ENCODE measurements around the gene P2RX7.
"Not testable (repeated sequence)": the region's sequence is repeated elsewhere in the genome, so short reads cannot be mapped to it uniquely, and the experiment has no call there.

The P2RX7 gene

GRCh38 chr12:121181181-121181580, 48.5 kb downstream of the P2RX7 start:
- no peak for DNase-seq (ENCODE audit: low spot score in 2 of 2)
- H3K9me3 ChIP-seq, result no peaks in the 10 kb centered on the region
- no peaks in the 10 kb centered on the region for H3K4me1 ChIP-seq
- H3K4me3 ChIP-seq, result no peak overlapping the region
- in situ Hi-C loops (cut with MboI; ENCODE audit: low sequenced_read_pairs), result no loop called here
- no peaks in the 10 kb centered on the region for H3K36me3 ChIP-seq (replicated peaks)
- H3K27me3 ChIP-seq (ENCODE audit: low read depth), result no peaks in the 10 kb centered on the region

GRCh38 chr12:121182222-121182893, 49.7 kb downstream of the P2RX7 start:
- Histone ChIP-seq H3K9me3 (no peaks in the 10 kb centered on the region), H3K27me3 (ENCODE audit: low read depth) (no peaks in the 10 kb centered on the region), H3K4me1 (no peaks in the 10 kb centered on the region), H3K4me3 (no peak overlapping the region), H3K36me3 (replicated peaks) (no peaks in the 10 kb centered on the region)
- in situ Hi-C loops (cut with MboI; ENCODE audit: low sequenced_read_pairs), result no loop called here
- no peak for DNase-seq (ENCODE audit: low spot score in 2 of 2)

DNA sequence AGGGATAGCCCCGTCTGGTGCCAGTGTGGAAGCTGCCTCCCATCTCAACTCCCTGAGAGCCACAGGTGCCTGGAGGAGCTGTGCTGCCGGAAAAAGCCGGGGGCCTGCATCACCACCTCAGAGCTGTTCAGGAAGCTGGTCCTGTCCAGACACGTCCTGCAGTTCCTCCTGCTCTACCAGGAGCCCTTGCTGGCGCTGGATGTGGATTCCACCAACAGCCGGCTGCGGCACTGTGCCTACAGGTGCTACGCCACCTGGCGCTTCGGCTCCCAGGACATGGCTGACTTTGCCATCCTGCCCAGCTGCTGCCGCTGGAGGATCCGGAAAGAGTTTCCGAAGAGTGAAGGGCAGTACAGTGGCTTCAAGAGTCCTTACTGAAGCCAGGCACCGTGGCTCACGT, 51.7 kb downstream of the P2RX7 start:
- no peaks in the 10 kb centered on the region for H3K36me3 ChIP-seq (replicated peaks)
- in situ Hi-C loops (cut with MboI; ENCODE audit: low sequenced_read_pairs), result no loop called here
- no peak overlapping the region for H3K4me3 ChIP-seq
- H3K4me1 ChIP-seq, result no peaks in the 10 kb centered on the region
- no peaks in the 10 kb centered on the region for H3K27me3 ChIP-seq (ENCODE audit: low read depth)
- no peaks in the 10 kb centered on the region for H3K9me3 ChIP-seq
- no peak for DNase-seq (ENCODE audit: low spot score in 2 of 2)

- DNase-seq (ENCODE audit: low spot score in 2 of 2), result no peak
- H3K4me3 ChIP-seq, result no peak overlapping the region
- H3K27me3 ChIP-seq (ENCODE audit: low read depth), result no peaks in the 10 kb centered on the region
- no peaks in the 10 kb centered on the region for H3K4me1 ChIP-seq
- in situ Hi-C loops (cut with MboI; ENCODE audit: low sequenced_read_pairs), result no loop called here
- no peaks in the 10 kb centered on the region for H3K9me3 ChIP-seq
- no peaks in the 10 kb centered on the region for H3K36me3 ChIP-seq (replicated peaks)
Observed at GRCh38 chr12:121184984-121185889, 52.6 kb downstream of the P2RX7 start.

- Histone ChIP-seq H3K4me3 (no peak overlapping the region), H3K4me1 (no peaks in the 10 kb centered on the region), H3K36me3 (replicated peaks) (no peaks in the 10 kb centered on the region), H3K27me3 (ENCODE audit: low read depth) (no peaks in the 10 kb centered on the region), H3K9me3 (no peaks in the 10 kb centered on the region)
- in situ Hi-C loops (cut with MboI; ENCODE audit: low sequenced_read_pairs), result no loop called here
- no peak for DNase-seq (ENCODE audit: low spot score in 2 of 2)
Observed at GRCh38 chr12:121186826-121187225, 54.1 kb downstream of the P2RX7 start.

GRCh38 chr12:121187501-121187900, 54.8 kb downstream of the P2RX7 start:
- Histone ChIP-seq H3K4me3 (no peak overlapping the region), H3K36me3 (replicated peaks) (no peaks in the 10 kb centered on the region), H3K9me3 (no peaks in the 10 kb centered on the region), H3K27me3 (ENCODE audit: low read depth) (no peaks in the 10 kb centered on the region), H3K4me1 (no peaks in the 10 kb centered on the region)
- in situ Hi-C loops (cut with MboI; ENCODE audit: low sequenced_read_pairs), result no loop called here
- DNase-seq (ENCODE audit: low spot score in 2 of 2), result no peak

DNA sequence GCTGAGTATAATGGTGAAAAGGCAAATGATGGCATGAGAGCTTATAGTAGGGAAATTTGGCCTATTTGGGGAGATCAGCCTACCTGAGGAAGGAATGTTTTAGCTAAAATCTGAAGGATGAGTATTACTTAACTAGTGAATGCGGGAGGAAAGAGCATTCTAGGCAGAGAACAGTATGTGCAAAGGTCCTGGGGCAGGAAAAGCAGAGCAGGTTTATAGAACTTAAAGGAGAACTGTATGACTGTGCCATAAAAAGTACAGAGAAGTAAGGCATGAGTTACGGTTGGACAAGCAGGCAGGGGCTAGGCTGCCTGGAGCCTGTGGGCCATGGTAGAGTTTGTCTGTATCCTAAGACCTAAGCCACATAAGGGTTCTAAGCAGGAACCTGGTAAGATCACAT, 55.6 kb downstream of the P2RX7 start:
- DNase-seq (ENCODE audit: low spot score in 2 of 2), result no peak
- no peak overlapping the region for H3K4me3 ChIP-seq
- in situ Hi-C loops (cut with MboI; ENCODE audit: low sequenced_read_pairs), result no loop called here

GRCh38 chr12:121189131-121189530, 56.5 kb downstream of the P2RX7 start:
- Histone ChIP-seq H3K36me3 (replicated peaks) (no peaks in the 10 kb centered on the region), H3K9me3 (no peaks in the 10 kb centered on the region), H3K4me1 (no peaks in the 10 kb centered on the region), H3K4me3 (no peak overlapping the region), H3K27me3 (ENCODE audit: low read depth) (no peaks in the 10 kb centered on the region)
- DNase-seq (ENCODE audit: low spot score in 2 of 2), result no peak
- in situ Hi-C loops (cut with MboI; ENCODE audit: low sequenced_read_pairs), result no loop called here

More for the DNA sequence above, 55.6 kb downstream of the P2RX7 start:
- Histone ChIP-seq H3K27me3 (ENCODE audit: low read depth) (no peaks in the 10 kb centered on the region), H3K9me3 (no peaks in the 10 kb centered on the region), H3K36me3 (replicated peaks) (no peaks in the 10 kb centered on the region), H3K4me1 (no peaks in the 10 kb centered on the region)

GRCh38 chr12:121189619-121190155, 57.0 kb downstream of the P2RX7 start:
- H3K27me3 ChIP-seq (ENCODE audit: low read depth), result no peaks in the 10 kb centered on the region
- no peaks in the 10 kb centered on the region for H3K4me1 ChIP-seq
- H3K9me3 ChIP-seq, result no peaks in the 10 kb centered on the region
- no peaks in the 10 kb centered on the region for H3K36me3 ChIP-seq (replicated peaks)
- H3K4me3 ChIP-seq, result no peak overlapping the region
- no peak for DNase-seq (ENCODE audit: low spot score in 2 of 2)
- in situ Hi-C loops (cut with MboI; ENCODE audit: low sequenced_read_pairs), result no loop called here

GRCh38 chr12:121190523-121191031, 57.9 kb downstream of the P2RX7 start:
- Histone ChIP-seq H3K4me3 (no peak overlapping the region), H3K9me3 (no peaks in the 10 kb centered on the region), H3K27me3 (ENCODE audit: low read depth) (no peaks in the 10 kb centered on the region), H3K36me3 (replicated peaks) (no peaks in the 10 kb centered on the region), H3K4me1 (no peaks in the 10 kb centered on the region)
- no peak for DNase-seq (ENCODE audit: low spot score in 2 of 2)
- in situ Hi-C loops (cut with MboI; ENCODE audit: low sequenced_read_pairs), result no loop called here

DNA sequence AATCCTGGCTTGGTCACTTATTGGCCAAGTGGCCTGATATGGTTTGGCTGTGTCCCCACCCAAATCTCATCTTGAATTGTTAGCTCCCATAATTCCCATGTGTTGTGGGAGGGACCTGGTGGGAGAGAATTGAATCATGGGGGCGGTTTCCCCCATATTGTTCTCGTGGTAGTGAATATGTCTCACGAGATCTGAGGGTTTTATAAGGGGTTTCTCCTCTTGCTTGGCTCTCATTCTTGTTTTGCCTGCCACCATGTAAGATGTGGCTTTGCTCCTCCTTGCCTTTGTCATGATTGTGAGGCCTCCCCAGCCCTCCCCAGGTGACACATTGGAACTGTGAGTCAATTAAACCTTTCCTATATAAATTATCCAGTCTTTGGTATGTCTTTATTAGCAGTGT, 58.5 kb downstream of the P2RX7 start:
- Histone ChIP-seq H3K9me3 (no peaks in the 10 kb centered on the region), H3K4me3 (no peak overlapping the region), H3K4me1 (no peaks in the 10 kb centered on the region), H3K36me3 (replicated peaks) (no peaks in the 10 kb centered on the region), H3K27me3 (ENCODE audit: low read depth) (no peaks in the 10 kb centered on the region)
- in situ Hi-C loops (cut with MboI; ENCODE audit: low sequenced_read_pairs), result no loop called here
- DNase-seq (ENCODE audit: low spot score in 2 of 2), result no peak

DNA sequence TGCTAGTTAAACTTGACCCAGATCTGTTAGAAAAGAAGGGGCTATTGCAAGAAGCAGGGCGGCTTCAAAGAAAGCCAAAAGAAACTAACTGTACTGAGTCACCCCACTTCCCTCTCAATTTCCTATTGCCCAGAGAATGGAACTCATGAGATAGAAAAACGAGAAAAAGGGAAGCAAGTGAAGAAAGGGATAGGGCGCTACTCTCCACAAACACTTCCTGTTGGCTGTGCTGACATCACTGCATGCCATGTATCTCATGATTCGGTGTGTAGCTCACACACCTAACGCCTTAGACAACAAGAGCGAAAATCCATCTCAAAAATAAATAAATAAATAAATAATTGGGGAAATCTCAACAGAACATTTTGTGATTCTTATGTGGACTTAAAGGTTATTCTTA, 64.2 kb downstream of the P2RX7 start:
- Histone ChIP-seq H3K9me3 (no peaks in the 10 kb centered on the region), H3K4me3 (no peak overlapping the region), H3K36me3 (replicated peaks) (no peaks in the 10 kb centered on the region), H3K4me1 (no peaks in the 10 kb centered on the region), H3K27me3 (ENCODE audit: low read depth) (peaks cover 7% of the 10 kb centered on the region)
- in situ Hi-C loops (cut with MboI; ENCODE audit: low sequenced_read_pairs), result no loop called here
- DNase-seq (ENCODE audit: low spot score in 2 of 2), result no peak

GRCh38 chr12:121198949-121199348, 66.3 kb downstream of the P2RX7 start:
- H3K4me1 ChIP-seq, result peaks cover 15% of the 10 kb centered on the region
- peaks cover 7% of the 10 kb centered on the region for H3K27me3 ChIP-seq (ENCODE audit: low read depth)
- H3K4me3 ChIP-seq, result no peak overlapping the region
- no peak for DNase-seq (ENCODE audit: low spot score in 2 of 2)
- no peaks in the 10 kb centered on the region for H3K9me3 ChIP-seq
- in situ Hi-C loops (cut with MboI; ENCODE audit: low sequenced_read_pairs), result no loop called here
- no peaks in the 10 kb centered on the region for H3K36me3 ChIP-seq (replicated peaks)

DNA sequence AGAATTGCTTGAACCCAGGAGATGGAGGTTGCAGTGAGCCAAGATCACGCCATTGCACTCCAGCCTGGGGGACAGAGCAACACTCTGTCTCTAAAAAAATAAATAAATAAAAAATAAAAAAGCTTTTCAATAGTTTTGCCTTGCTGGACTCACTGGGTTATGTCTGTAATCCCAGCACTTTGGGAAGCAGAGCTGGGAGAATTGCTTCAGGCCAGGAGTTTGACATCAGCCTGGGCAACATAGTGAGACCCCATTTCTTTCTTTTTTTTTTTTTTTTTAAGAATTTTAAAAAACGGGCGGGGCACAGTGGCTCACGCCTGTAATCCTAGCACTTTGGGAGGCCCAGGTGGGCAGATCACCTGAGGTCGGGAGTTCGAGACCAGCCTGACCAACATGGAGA, 68.5 kb downstream of the P2RX7 start:
- H3K4me1 ChIP-seq, result peaks cover 15% of the 10 kb centered on the region
- H3K4me3 ChIP-seq; DNase-seq (ENCODE audit: low spot score in 2 of 2); H3K9me3 ChIP-seq; H3K36me3 ChIP-seq (replicated peaks); H3K27me3 ChIP-seq (ENCODE audit: low read depth); in situ Hi-C loops (cut with MboI; ENCODE audit: low sequenced_read_pairs): not testable (repeated sequence)

Data from HAP-1 (cell line).